ENCODE results near the gene NFX1.

DNA sequence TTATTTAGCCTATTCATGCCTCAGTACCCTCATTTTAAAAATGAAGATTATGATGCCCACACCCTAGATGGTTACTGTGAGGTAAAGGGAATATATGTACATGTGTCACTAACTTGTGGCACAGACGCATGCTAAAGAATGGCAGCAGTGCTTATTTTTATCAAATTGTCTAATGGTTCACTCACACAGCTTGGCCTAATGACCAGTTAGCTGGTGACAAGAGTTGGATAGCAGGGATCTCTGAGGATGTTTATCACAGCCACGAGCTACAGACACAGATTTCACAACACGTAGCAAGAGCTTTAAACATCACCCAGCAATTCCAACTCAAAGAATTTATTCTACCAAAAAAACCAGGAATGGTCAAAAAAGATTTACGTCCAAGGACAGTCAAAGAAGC lies 33.0 kb upstream of the NFX1 start:
- no peak for TF ChIP-seq CTCF (IDR thresholded peaks at IDR 0.05; ENCODE audit: insufficient read depth, low read length, poor library complexity, severe bottlenecking)
- no peak for TF ChIP-seq EZH2phosphoT487 (conservative IDR thresholded peaks at IDR 0.05; ENCODE audit: low read length)

All from SU-DHL-6 (cell line).